Measurements from ENCODE around the gene GSDME. TPM values are rescaled to one million over a fixed set of nuclear protein-coding genes. Genes with fewer than 3 reads are reported as not detected.

Gene GSDME
- total RNA-seq, 1 experiment from 2014 or later, result 5.5 TPM

GRCh38 chr7:24781106-24781505, 23.8 kb upstream of the GSDME start:
- no peaks in the 10 kb centered on the region for H3K79me2 ChIP-seq (ENCODE audit: insufficient read depth, low read length)
- H3K27ac ChIP-seq (ENCODE audit: insufficient read length, low read depth, low read length), result no peak overlapping the region
- no peak overlapping the region for H2AK5ac ChIP-seq (ENCODE audit: insufficient read length, low read length)
- Mint-ChIP-seq H3K4me1 (no peaks in the 10 kb centered on the region), H3K36me3 (ENCODE audit: insufficient read depth in 1 of 3, low read depth in 3 of 3) (peaks cover 5 to 8% (median 6%) of the 10 kb centered on the region in 3 experiments; a peak in 6 of 7 replicates), H3K27ac (no peak overlapping the region), H3K27me3 (ENCODE audit: low read depth) (no peaks in the 10 kb centered on the region; the same call in 1 of the 2 replicates), H3K9me3 (peaks cover 8 to 16% of the 10 kb centered on the region in 2 experiments), H3K4me3 (no peak overlapping the region)
- H4K8ac ChIP-seq (replicated peaks; ENCODE audit: insufficient read length, low read depth, low read length), result no peak overlapping the region
- no peak overlapping the region for H3K23ac ChIP-seq (ENCODE audit: insufficient read length, low read depth, low read length)
- H3K4me1 ChIP-seq (ENCODE audit: insufficient read depth, low read length), result no peaks in the 10 kb centered on the region
- H3K14ac ChIP-seq (ENCODE audit: insufficient read depth, low read length), result no peak overlapping the region
- no peak overlapping the region for H2BK12ac ChIP-seq (ENCODE audit: insufficient read length, low read depth, low read length)
- no peak for TF ChIP-seq CTCF (conservative IDR thresholded peaks at IDR 0.05)
- H3T11ph ChIP-seq (ENCODE audit: low read length), result no peak overlapping the region
- no CpG with 5 or more reads among the region's 4 CpGs for WGBS (ENCODE audit: extremely low coverage, insufficient read length, low lambda C conversion rate)
- H2BK120ac ChIP-seq (ENCODE audit: low read depth, low read length, poor library complexity, severe bottlenecking), result no peak overlapping the region
- no peak overlapping the region for H2AFZ ChIP-seq (ENCODE audit: low read length)
- H4K91ac ChIP-seq (ENCODE audit: insufficient read length, low read depth, low read length), result no peak overlapping the region
- no peak overlapping the region for H4K5ac ChIP-seq (ENCODE audit: insufficient read length, low read depth, low read length)
- no peak overlapping the region for H3K9ac ChIP-seq (ENCODE audit: extremely low read depth, insufficient read length, low read length)
- H3K9me3 ChIP-seq (ENCODE audit: control insufficient read depth, low read depth, low read length), result no peaks in the 10 kb centered on the region
- no peaks in the 10 kb centered on the region for H3K23me2 ChIP-seq (ENCODE audit: insufficient read length, low read depth, low read length, poor library complexity, severe bottlenecking)
- H3K27me3 ChIP-seq (ENCODE audit: insufficient read depth, low read length), result no peaks in the 10 kb centered on the region
- no peak overlapping the region for H3K4me2 ChIP-seq (ENCODE audit: insufficient read depth, insufficient read length, low read length)
- H2BK20ac ChIP-seq (ENCODE audit: low read depth, low read length, poor library complexity, severe bottlenecking), result no peak overlapping the region
- no peak overlapping the region for H3K18ac ChIP-seq (ENCODE audit: insufficient read length, low read depth, low read length)
- H3K4ac ChIP-seq (ENCODE audit: low read depth, low read length), result no peak overlapping the region
- H2BK15ac ChIP-seq (ENCODE audit: low read depth, low read length), result no peak overlapping the region
- H2BK5ac ChIP-seq (ENCODE audit: insufficient read length, low read length), result no peak overlapping the region
- no peaks in the 10 kb centered on the region for H4K20me1 ChIP-seq (ENCODE audit: control insufficient read depth, insufficient read depth, insufficient read length)
- H3K79me1 ChIP-seq (ENCODE audit: insufficient read depth, low read depth, low read length, poor library complexity, severe bottlenecking), result no peaks in the 10 kb centered on the region
- H3K56ac ChIP-seq (ENCODE audit: insufficient read length, low read depth, low read length), result no peak overlapping the region
- DNase-seq, result no peak

All from H9 (cell line).